CD14-positive monocyte (primary cell): ENCODE results near the gene YTHDF1. TPM values are rescaled to one million over a fixed set of nuclear protein-coding genes. Genes with fewer than 3 reads are reported as not detected.

Source experiments
- DNase-seq, 3 donors: peaks; one replicate each; pipeline ENCODE4 v3.0.0-alpha.2; 2011 to 2022
- H2AFZ ChIP-seq: 2 replicates; pipeline ENCODE4 v1.6.0; 2012; ENCODE audit warnings: mild to moderate bottlenecking, low read depth, low read length, inconsistent platforms; ENCODE audit not compliant: insufficient read depth, poor library complexity, severe bottlenecking
- H3K27ac ChIP-seq, 2 donors: 1 replicate in 1 of 2; 2 replicates in 1 of 2; pipeline ENCODE4 v1.5.1; 2012 to 2013; ENCODE audit warnings: low read length in 2 of 2, control low read depth in 1 of 2, inconsistent platforms in 1 of 2, low read depth in 1 of 2, mild to moderate bottlenecking in 1 of 2
- H3K27me3 ChIP-seq, 2 donors: one replicate each; pipeline versions ENCODE4 v1.6.0 to v1.6.1; 2011 to 2013; ENCODE audit warnings: low read length in 2 of 2; ENCODE audit not compliant: control insufficient read depth in 2 of 2, insufficient read depth in 2 of 2
- H3K36me3 ChIP-seq, 2 donors: replicated peaks in 1 of 2; 1 replicate in 1 of 2; 2 replicates in 1 of 2; pipeline versions ENCODE4 v1.5.1 to v1.6.1; 2012 to 2013; ENCODE audit warnings: low read length in 2 of 2, control low read depth in 1 of 2, inconsistent platforms in 1 of 2, mild to moderate bottlenecking in 1 of 2; ENCODE audit not compliant: insufficient read depth in 2 of 2, control insufficient read depth in 1 of 2
- H3K4me1 ChIP-seq, 2 donors: 1 replicate in 1 of 2; 2 replicates in 1 of 2; pipeline versions ENCODE4 v1.5.1 to v1.6.1; 2012 to 2013; ENCODE audit warnings: low read length in 2 of 2, control low read depth in 1 of 2, inconsistent platforms in 1 of 2, mild to moderate bottlenecking in 1 of 2, moderate library complexity in 1 of 2; ENCODE audit not compliant: insufficient read depth in 2 of 2, control insufficient read depth in 1 of 2
- H3K4me2 ChIP-seq: replicated peaks from 2 replicates; pipeline ENCODE3; 2012; ENCODE audit warnings: low read length, moderate library complexity, mild to moderate bottlenecking; ENCODE audit not compliant: poor library complexity, severe bottlenecking; ENCODE audit errors: extremely low read depth
- H3K4me3 ChIP-seq, 3 experiments: fragments of 200-600 bp in 1 of 3; sonication (generic) in 1 of 3; replicated peaks in 1 of 3; 1 replicate in 2 of 3; 2 replicates in 1 of 3; pipeline ENCODE4 v1.5.1; 2011 to 2013; ENCODE audit warnings: low read length in 3 of 3, mild to moderate bottlenecking in 3 of 3, control low read depth in 2 of 3, low read depth in 2 of 3, inconsistent platforms in 1 of 3, moderate library complexity in 1 of 3
- H3K79me2 ChIP-seq: 2 replicates; pipeline ENCODE4 v1.6.0; 2012; ENCODE audit warnings: mild to moderate bottlenecking, control low read depth, inconsistent platforms, low read length, moderate library complexity; ENCODE audit not compliant: insufficient read depth
- H3K9ac ChIP-seq: 2 replicates; pipeline ENCODE4 v1.6.0; 2017; ENCODE audit warnings: low read length, mild to moderate bottlenecking; ENCODE audit not compliant: insufficient read depth, poor library complexity, severe bottlenecking
- H3K9me3 ChIP-seq, 2 donors: replicated peaks in 1 of 2; 1 replicate in 1 of 2; 2 replicates in 1 of 2; pipeline versions ENCODE4 v1.5.1 to v1.6.1; 2012 to 2013; ENCODE audit warnings: low read length in 2 of 2, control low read depth in 1 of 2; ENCODE audit not compliant: control insufficient read depth in 1 of 2, insufficient read depth in 1 of 2
- H4K20me1 ChIP-seq: 2 replicates; pipeline ENCODE4 v1.6.0; 2012; ENCODE audit warnings: mild to moderate bottlenecking, low read length, control low read depth, moderate library complexity; ENCODE audit not compliant: insufficient read depth
- H3K27ac Mint-ChIP-seq, 7 donors: one replicate each; pipeline ENCODE4 v1.8.0; 2020; ENCODE audit warnings: mild to moderate bottlenecking in 7 of 7, mixed read lengths in 7 of 7, moderate library complexity in 6 of 7, inconsistent platforms in 2 of 7
- H3K27me3 Mint-ChIP-seq, 3 donors: one replicate each; pipeline ENCODE4 v1.8.0; 2021 to 2022; ENCODE audit warnings: low read depth in 3 of 3, mild to moderate bottlenecking in 3 of 3, mixed read lengths in 3 of 3, moderate library complexity in 3 of 3, inconsistent platforms in 1 of 3
- H3K36me3 Mint-ChIP-seq, 2 donors: one replicate each; pipeline ENCODE4 v1.8.0; 2020; ENCODE audit warnings: mixed read lengths in 2 of 2, inconsistent platforms in 1 of 2, mild to moderate bottlenecking in 1 of 2
- H3K4me1 Mint-ChIP-seq: one replicate; pipeline ENCODE4 v1.8.0; 2020; ENCODE audit warnings: mild to moderate bottlenecking, mixed read lengths
- H3K4me3 Mint-ChIP-seq, 2 donors: one replicate each; pipeline ENCODE4 v1.8.0; 2020; ENCODE audit warnings: mild to moderate bottlenecking in 2 of 2, mixed read lengths in 2 of 2, moderate library complexity in 1 of 2
- H3K9me3 Mint-ChIP-seq, 7 donors: one replicate each; pipeline ENCODE4 v1.8.0; 2020 to 2022; ENCODE audit warnings: mixed read lengths in 7 of 7, mild to moderate bottlenecking in 6 of 7, moderate library complexity in 6 of 7, inconsistent platforms in 2 of 7
- CTCF ChIP-seq: fragments of 200-600 bp; IDR thresholded peaks from one replicate; pipeline ENCODE4 v1.8.0; 2022; ENCODE audit warnings: antibody characterized with exemption, mild to moderate bottlenecking
- WGBS: methylation state at CpG from one replicate; pipeline ENCODE4 v1.1.5; 2013; ENCODE audit warnings: missing lambda C conversion rate; ENCODE audit not compliant: insufficient coverage; 5-methylcytosine and 5-hydroxymethylcytosine counted together
- intact Hi-C, 2 donors: fragments of 100-400 bp; cut with micrococcal nuclease; formaldehyde crosslinking; loops; one replicate each; pipeline versions ENCODE4 v1.15.0 to v1.15.1; 2023
- polyA plus RNA-seq, 3 donors: library from polyadenylated mRNA; depleted of rRNA in 1 of 3; unstranded in 2 of 3; stranded (reverse) in 1 of 3; fragments of 300-500 nt in 2 of 3; fragments of >200 nt in 1 of 3; fragmentation: Illumina TruSeq in 2 of 3; gene quantifications; 1 replicate in 2 of 3; 2 replicates in 1 of 3; pipeline ENCODE4 v1.2.3, GENCODE V29; 2012 to 2021

Gene YTHDF1
- polyA plus RNA-seq, 3 donors = 18.0 to 33.4 (median 25.9) TPM

- TF ChIP-seq CTCF = no peak
- Mint-ChIP-seq H3K4me1 (no peaks in the 10 kb centered on the region), H3K4me3 (no peak overlapping the region), H3K27ac (peak overlapping the region in 1 of 7 donors; percentile 38), H3K36me3 (peaks cover 74 to 98% of the 10 kb centered on the region in 2 donors), H3K9me3 (no peaks in the 10 kb centered on the region), H3K27me3 (peaks cover 0 to 2% (median 0%) of the 10 kb centered on the region in 3 donors)
- Histone ChIP-seq H3K36me3 (peaks cover 73 to 100% of the 10 kb centered on the region in 2 donors), H3K27ac (no peak overlapping the region), H3K4me1 (no peaks in the 10 kb centered on the region), H3K4me2 (no peak overlapping the region), H3K79me2 (peaks cover 78% of the 10 kb centered on the region), H3K4me3 (no peak overlapping the region), H4K20me1 (peaks cover 100% of the 10 kb centered on the region), H3K9me3 (no peaks in the 10 kb centered on the region), H3K9ac (no peak overlapping the region), H2AFZ (no peak overlapping the region), H3K27me3 (no peaks in the 10 kb centered on the region)
- intact Hi-C loops = no loop called here
- DNase-seq = no peak
- WGBS = 96% methylated on average over 5 of the region's 5 CpGs
Observed at GRCh38 chr20:63204362-63204761, 11.6 kb downstream of the YTHDF1 start.

GRCh38 chr20:63202811-63203526 lies 13.0 kb downstream of the YTHDF1 start:
- Histone ChIP-seq H3K4me3 (no peak overlapping the region), H3K27me3 (no peaks in the 10 kb centered on the region), H3K9ac (no peak overlapping the region), H3K9me3 (no peaks in the 10 kb centered on the region), H3K27ac (no peak overlapping the region), H3K79me2 (peaks cover 78% of the 10 kb centered on the region), H2AFZ (no peak overlapping the region), H3K36me3 (peaks cover 70 to 100% of the 10 kb centered on the region in 2 donors), H4K20me1 (peaks cover 100% of the 10 kb centered on the region), H3K4me1 (no peaks in the 10 kb centered on the region), H3K4me2 (no peak overlapping the region)
- Mint-ChIP-seq H3K27ac (peak overlapping the region in 1 of 7 donors; percentile 76), H3K4me1 (no peaks in the 10 kb centered on the region), H3K4me3 (no peak overlapping the region), H3K36me3 (peaks cover 70 to 98% of the 10 kb centered on the region in 2 donors), H3K27me3 (peaks cover 0 to 2% (median 0%) of the 10 kb centered on the region in 3 donors), H3K9me3 (no peaks in the 10 kb centered on the region)
- intact Hi-C loops = no loop called here
- over 99% methylated on average over 29 of the region's 29 CpGs for WGBS
- TF ChIP-seq CTCF = no peak
- no peak for DNase-seq
